NCI-H2029 treated with DMSO at 0.1 percent for 48 hours (cell line): Measurements from ENCODE around the gene IGHMBP2.

ENCODE experiments used
- DNase-seq: peaks from one replicate; lab custom pipeline; 2025; lab: John Stamatoyannopoulos, UW

IGHMBP2 gene

DNA sequence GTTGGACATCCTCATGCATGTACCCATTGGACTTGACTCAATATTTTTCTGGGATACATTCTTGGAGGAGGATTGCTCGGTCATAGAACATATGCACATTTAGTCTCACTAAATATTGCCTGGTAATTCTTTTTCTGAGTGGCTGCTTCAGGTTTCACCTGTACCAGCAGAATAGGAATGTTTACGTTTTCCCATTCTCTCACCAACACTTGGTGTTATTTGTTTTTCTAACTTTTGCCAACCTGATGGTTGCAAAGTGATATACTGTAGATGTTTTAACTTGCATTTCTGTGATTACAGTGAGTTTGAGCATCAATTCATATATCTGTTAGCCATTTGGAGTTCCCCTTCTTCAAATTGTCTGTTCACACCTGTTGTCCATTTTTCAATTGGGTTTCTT is 78.4 kb downstream of the IGHMBP2 start:
- no peak for DNase-seq

- DNase-seq = no peak
Measured at GRCh38 chr11:68983801-68984200, 80.1 kb downstream of the IGHMBP2 start.

DNA sequence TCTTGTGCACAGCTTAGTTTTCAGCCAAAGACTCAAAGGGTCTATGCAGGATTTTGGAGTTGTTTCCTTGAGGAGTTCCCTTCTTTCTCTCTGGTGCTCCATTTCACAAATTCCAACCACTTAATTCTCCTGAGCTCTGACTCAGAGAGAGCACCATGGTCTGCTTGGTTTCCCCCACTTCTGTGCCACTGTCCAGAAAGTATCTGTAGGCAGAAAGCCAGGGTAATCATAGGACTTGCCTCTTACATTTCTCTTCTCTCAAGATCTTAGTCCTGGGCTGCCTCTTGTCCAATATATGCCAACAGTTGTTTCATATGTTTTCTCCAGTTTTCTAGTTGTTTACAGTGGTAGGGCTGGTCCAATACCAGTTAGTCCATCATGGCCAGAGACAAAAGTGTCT is 83.5 kb downstream of the IGHMBP2 start:
- DNase-seq = no peak

DNA sequence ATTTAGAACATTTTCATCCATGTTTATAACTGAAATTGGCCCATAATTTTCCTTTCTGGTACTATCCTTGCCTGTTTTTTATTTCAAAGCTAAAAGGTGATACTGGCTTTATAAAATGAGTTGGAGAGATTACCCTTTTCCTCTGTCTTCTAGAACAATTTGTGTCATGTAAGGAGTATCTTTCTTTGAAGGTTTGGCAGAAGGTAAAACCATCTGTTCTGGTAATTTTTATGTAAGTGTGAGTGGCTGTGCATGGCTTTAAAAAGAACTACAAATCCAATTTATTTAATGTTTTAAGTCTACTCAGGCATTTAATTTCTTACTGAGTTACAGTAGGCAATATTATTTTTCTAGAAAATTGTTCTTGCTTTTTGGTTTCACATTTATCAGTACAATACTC is 84.8 kb downstream of the IGHMBP2 start:
- DNase-seq = no peak
